Measurements from ENCODE around the gene CYFIP1. TPM values are rescaled to one million over a fixed set of nuclear protein-coding genes. Genes with fewer than 3 reads are reported as not detected.

Gene CYFIP1
- total RNA-seq, 1 donor, result 108 TPM

GRCh38 chr15:22933641-22934061 is 46.5 kb downstream of the CYFIP1 start:
- TF ChIP-seq CTCF (IDR thresholded peaks at IDR 0.05; ENCODE audit: insufficient read depth, low read depth, low read length), result no peak
- no peak for DNase-seq (ENCODE audit: low read depth)
- no peak overlapping the region for H3K4me3 ChIP-seq (ENCODE audit: low read depth, low read length)

- TF ChIP-seq CTCF (IDR thresholded peaks at IDR 0.05; ENCODE audit: insufficient read depth, low read depth, low read length), result no peak
- no peak for DNase-seq (ENCODE audit: low read depth)
- no peak overlapping the region for H3K4me3 ChIP-seq (ENCODE audit: low read depth, low read length)
Measured at GRCh38 chr15:22931784-22932536, 48.2 kb downstream of the CYFIP1 start.

GRCh38 chr15:22930782-22931484 is 49.2 kb downstream of the CYFIP1 start:
- no peak for TF ChIP-seq CTCF (IDR thresholded peaks at IDR 0.05; ENCODE audit: insufficient read depth, low read depth, low read length)
- H3K4me3 ChIP-seq (ENCODE audit: low read depth, low read length), result no peak overlapping the region
- no peak for DNase-seq (ENCODE audit: low read depth)

- H3K4me3 ChIP-seq (ENCODE audit: low read depth, low read length), result no peak overlapping the region
- no peak for DNase-seq (ENCODE audit: low read depth)
- no peak for TF ChIP-seq CTCF (IDR thresholded peaks at IDR 0.05; ENCODE audit: insufficient read depth, low read depth, low read length)
Measured at GRCh38 chr15:22927761-22928160, 52.4 kb downstream of the CYFIP1 start.

GRCh38 chr15:22925875-22926274 is 54.3 kb downstream of the CYFIP1 start:
- DNase-seq (ENCODE audit: low read depth), result no peak
- TF ChIP-seq CTCF (IDR thresholded peaks at IDR 0.05; ENCODE audit: insufficient read depth, low read depth, low read length), result no peak

GRCh38 chr15:22922003-22922402 is 58.2 kb downstream of the CYFIP1 start:
- no peak for TF ChIP-seq CTCF (IDR thresholded peaks at IDR 0.05; ENCODE audit: insufficient read depth, low read depth, low read length)
- no peak overlapping the region for H3K4me3 ChIP-seq (ENCODE audit: low read depth, low read length)
- DNase-seq (ENCODE audit: low read depth), result no peak

More at GRCh38 chr15:22925875-22926274, 54.3 kb downstream of the CYFIP1 start:
- no peak overlapping the region for H3K4me3 ChIP-seq (ENCODE audit: low read depth, low read length)
